Activated B cell treated with CpG ODN at 0.5 μM for 24 hours (primary cell): Measurements from ENCODE around the gene PTGS1. TPM values are rescaled to one million over a fixed set of nuclear protein-coding genes. Genes with fewer than 3 reads are reported as not detected.

Source experiments
- ATAC-seq: fragments of 200-7000 bp; cut with Tn5 transposase; one replicate; pipeline ENCODE4 v1.10.0; 2021; ENCODE audit warnings: low read depth, mild to moderate bottlenecking, moderate library complexity
- CTCF ChIA-PET: fragments of 350-600 bp; sonication (Branson Sonifier 250); formaldehyde crosslinking; loops from one replicate; lab custom pipeline; 2021; ENCODE audit warnings: antibody characterized with exemption; lab: Charles Lee
- POLR2A ChIA-PET: fragments of 350-600 bp; sonication (Branson Sonifier 250); formaldehyde crosslinking; loops from one replicate; lab custom pipeline; 2021; ENCODE audit warnings: antibody characterized with exemption; lab: Charles Lee
- DNase-seq: peaks from one replicate; pipeline ENCODE4 v3.0.0; 2022
- H3K27ac Mint-ChIP-seq: one replicate; pipeline ENCODE4 v1.8.0; 2020; ENCODE audit warnings: mixed read lengths
- H3K27me3 Mint-ChIP-seq: one replicate; pipeline ENCODE4 v1.8.0; 2021; ENCODE audit warnings: mixed read lengths
- H3K36me3 Mint-ChIP-seq: one replicate; pipeline ENCODE4 v1.8.0; 2021; ENCODE audit warnings: low read depth, mixed read lengths
- H3K4me1 Mint-ChIP-seq: one replicate; pipeline ENCODE4 v1.8.0; 2021; ENCODE audit warnings: mixed read lengths
- H3K4me3 Mint-ChIP-seq: one replicate; pipeline ENCODE4 v1.8.0; 2020; ENCODE audit warnings: mild to moderate bottlenecking, mixed read lengths
- H3K9me3 Mint-ChIP-seq: one replicate; pipeline ENCODE4 v1.8.0; 2020; ENCODE audit warnings: mixed read lengths
- CTCF ChIP-seq: fragments of 200-600 bp; IDR thresholded peaks from one replicate; pipeline ENCODE4 v1.8.0; 2022; ENCODE audit warnings: antibody characterized with exemption, mild to moderate bottlenecking
- intact Hi-C: fragments of 100-400 bp; cut with micrococcal nuclease; formaldehyde crosslinking; loops from one replicate; pipeline ENCODE4 v1.15.1; 2024
- total RNA-seq: library from RNA; stranded (reverse); gene quantifications from 2 replicates; pipeline ENCODE4 v1.2.3, GENCODE V29; 2022

Gene PTGS1
- total RNA-seq, 1 donor from 2014 or later, result 9.4 TPM

- intact Hi-C loops, result no loop called here
- peaks cover 27% of the 10 kb centered on the region for H3K4me1 Mint-ChIP-seq
- DNase-seq (no peak), ATAC-seq (no peak)
- no peak overlapping the region for H3K4me3 Mint-ChIP-seq
- no peak overlapping the region for H3K27ac Mint-ChIP-seq
- H3K9me3 Mint-ChIP-seq, result no peaks in the 10 kb centered on the region
- H3K27me3 Mint-ChIP-seq, result no peaks in the 10 kb centered on the region
- POLR2A ChIA-PET, result no interaction called here
- peaks cover 54% of the 10 kb centered on the region for H3K36me3 Mint-ChIP-seq
- CTCF ChIA-PET, result no interaction called here
- no peak for TF ChIP-seq CTCF
Measured at GRCh38 chr9:122381206-122381950, 10.6 kb downstream of the PTGS1 start.

- H3K27ac Mint-ChIP-seq, result no peak overlapping the region
- ChIA-PET POLR2A (no interaction called here), CTCF (no interaction called here)
- no peaks in the 10 kb centered on the region for H3K27me3 Mint-ChIP-seq
- ATAC-seq (no peak), DNase-seq (no peak)
- H3K36me3 Mint-ChIP-seq, result peaks cover 65% of the 10 kb centered on the region
- TF ChIP-seq CTCF, result no peak
- H3K9me3 Mint-ChIP-seq, result no peaks in the 10 kb centered on the region
- intact Hi-C loops, result no loop called here
- H3K4me3 Mint-ChIP-seq, result no peak overlapping the region
- H3K4me1 Mint-ChIP-seq, result peaks cover 13% of the 10 kb centered on the region
Measured at GRCh38 chr9:122382901-122383850, 12.4 kb downstream of the PTGS1 start.

DNA sequence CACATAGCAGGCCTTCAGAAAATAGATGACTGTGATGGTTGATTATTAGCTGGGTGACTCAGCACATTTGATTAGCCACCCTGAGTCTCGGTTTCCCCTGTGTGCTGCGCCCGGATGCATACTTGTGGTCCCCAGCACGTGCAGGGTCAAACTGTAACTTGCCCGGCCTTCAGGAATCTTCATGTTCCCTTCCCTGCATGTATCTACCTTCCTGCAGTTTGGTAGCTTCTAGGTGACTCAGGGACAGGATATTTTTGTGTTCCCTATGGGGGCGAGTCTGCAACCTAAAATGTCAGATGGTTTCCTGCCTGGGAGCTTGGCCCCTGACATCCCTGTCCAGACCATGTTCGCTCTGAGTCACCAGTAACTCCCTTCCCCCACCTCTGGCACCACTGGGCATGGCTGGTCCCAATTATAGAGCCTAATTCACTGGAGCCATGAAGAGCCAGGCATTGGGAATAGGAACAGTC, 13.2 kb downstream of the PTGS1 start:
- Mint-ChIP-seq H3K36me3 (peaks cover 57% of the 10 kb centered on the region), H3K9me3 (no peaks in the 10 kb centered on the region), H3K4me3 (no peak overlapping the region), H3K27ac (no peak overlapping the region), H3K4me1 (peaks cover 19% of the 10 kb centered on the region), H3K27me3 (no peaks in the 10 kb centered on the region)
- POLR2A ChIA-PET, result no interaction called here
- CTCF ChIA-PET, result no interaction called here
- no peak for DNase-seq
- intact Hi-C loops, result no loop called here
- no peak for ATAC-seq
- no peak for TF ChIP-seq CTCF

GRCh38 chr9:122386311-122386872, 15.6 kb downstream of the PTGS1 start:
- Mint-ChIP-seq H3K4me1 (peaks cover 38% of the 10 kb centered on the region), H3K36me3 (peaks cover 40% of the 10 kb centered on the region), H3K4me3 (no peak overlapping the region), H3K9me3 (no peaks in the 10 kb centered on the region), H3K27me3 (no peaks in the 10 kb centered on the region), H3K27ac (no peak overlapping the region)
- CTCF ChIA-PET, result interaction anchor here (1.1 kb wide), 1 partner anchor 288 kb away, joined by 3 read pairs; no protein-coding TSS in a partner anchor
- no peak for TF ChIP-seq CTCF
- DNase-seq (no peak), ATAC-seq (no peak)
- POLR2A ChIA-PET, result no interaction called here
- intact Hi-C loops, result no loop called here

DNA sequence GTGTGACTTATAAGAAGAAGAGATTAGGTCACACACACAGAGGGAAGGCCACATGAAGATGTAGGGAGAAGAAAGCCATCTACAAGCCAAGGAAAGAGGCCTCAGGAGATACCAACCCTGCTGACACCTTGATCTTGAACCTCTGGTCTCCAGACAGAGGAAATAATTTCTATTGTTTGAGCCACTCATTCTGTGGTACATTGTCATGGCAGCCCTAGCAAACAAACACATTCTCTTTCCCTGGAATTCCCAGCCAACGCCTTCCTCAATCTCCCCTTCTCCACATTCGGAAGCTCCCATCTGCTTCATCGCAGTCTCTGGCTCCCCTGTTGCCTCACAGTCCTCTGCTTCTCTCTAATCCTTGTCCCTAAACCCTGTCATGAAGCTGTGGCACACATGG, 16.7 kb downstream of the PTGS1 start:
- H3K9me3 Mint-ChIP-seq, result no peaks in the 10 kb centered on the region
- POLR2A ChIA-PET, result no interaction called here
- no peak for ATAC-seq
- no peak overlapping the region for H3K27ac Mint-ChIP-seq
- DNase-seq, result no peak
- H3K36me3 Mint-ChIP-seq, result peaks cover 36% of the 10 kb centered on the region
- CTCF ChIA-PET, result no interaction called here
- no peaks in the 10 kb centered on the region for H3K27me3 Mint-ChIP-seq
- intact Hi-C loops, result no loop called here
- peaks cover 39% of the 10 kb centered on the region for H3K4me1 Mint-ChIP-seq
- TF ChIP-seq CTCF, result no peak
- no peak overlapping the region for H3K4me3 Mint-ChIP-seq
